ENCODE data around the gene NHERF1. TPM values are rescaled to one million over a fixed set of nuclear protein-coding genes. Genes with fewer than 3 reads are reported as not detected.

NHERF1 gene
- total and polyA plus RNA-seq, 2 donors (not counting 3 experiments of a cell fraction or from before 2014, with no cell fraction given) = 24.4 to 26.9 TPM

DNA sequence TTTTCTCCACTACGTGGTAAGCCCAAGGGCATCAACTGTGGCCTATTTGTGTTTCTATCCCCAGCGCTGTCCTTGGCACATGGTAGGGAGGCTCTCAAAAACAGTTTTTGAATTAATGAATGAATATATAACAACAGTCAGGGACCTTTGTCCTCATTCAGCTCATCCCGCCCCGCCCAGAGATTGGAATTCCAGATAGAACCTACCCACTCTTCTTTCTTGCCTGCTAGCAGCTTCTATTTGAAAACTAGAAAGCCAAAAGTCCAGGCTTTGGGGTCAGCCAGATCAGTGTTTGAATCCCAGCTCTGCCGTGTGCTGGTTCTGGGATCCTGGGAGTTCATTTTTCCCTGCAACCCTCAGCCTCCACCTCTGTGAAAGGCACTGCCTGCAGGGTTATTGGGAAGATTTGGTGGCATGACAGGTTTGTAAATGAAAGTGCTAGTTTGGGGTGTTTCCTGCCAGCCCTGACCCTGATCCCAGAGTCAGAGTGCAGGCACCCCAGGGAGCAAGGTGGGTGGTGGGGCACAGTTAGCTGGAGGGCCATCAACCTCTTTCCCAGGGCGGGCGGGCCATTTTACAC is 4.5 kb downstream of the NHERF1 start:
- ChIA-PET POLR2A (no interaction called here), CTCF (interaction anchor here (0.9 to 2.2 kb wide), 3 partner anchors 18 to 96 kb away, joined by 3 to 9 read pairs (median 3); no protein-coding TSS in a partner anchor)
- Histone ChIP-seq H3K9me3 (replicated peaks; ENCODE audit: control insufficient read depth, insufficient read depth, low read length) (no peaks in the 10 kb centered on the region), H3K4me3 (replicated peaks in 1 of 3; ENCODE audit: insufficient read depth in 1 of 3, low read depth in 1 of 3, low read length in 3 of 3) (no peak overlapping the region), H2AFZ (ENCODE audit: low read depth, low read length) (no peak overlapping the region), H3K4me1 (ENCODE audit: control insufficient read depth, extremely low read depth, insufficient read depth, low read length) (peaks cover 7% of the 10 kb centered on the region), H3K79me2 (ENCODE audit: control insufficient read depth, insufficient read depth, low read length) (no peaks in the 10 kb centered on the region), H3K4me2 (ENCODE audit: insufficient read depth, low read length) (no peak overlapping the region), H3K27ac (ENCODE audit: insufficient read depth, low read depth, low read length) (no peak overlapping the region), H3K36me3 (ENCODE audit: control insufficient read depth in 2 of 2, extremely low read depth in 1 of 2, insufficient read depth in 2 of 2, low read length in 2 of 2) (no peaks in the 10 kb centered on the region), H3K27me3 (ENCODE audit: control insufficient read depth in 2 of 2, insufficient read depth in 2 of 2, low read length in 2 of 2) (no peaks in the 10 kb centered on the region), H3K9me1 (replicated peaks; ENCODE audit: control insufficient read depth, extremely low read depth, insufficient read depth, low read length) (no peaks in the 10 kb centered on the region), H3K9ac (replicated peaks; ENCODE audit: extremely low read depth, insufficient read depth, low read length) (no peak overlapping the region), H4K20me1 (replicated peaks; ENCODE audit: control insufficient read depth, extremely low read depth, insufficient read depth, low read length) (no peaks in the 10 kb centered on the region)
- TF ChIP-seq, protein P1, sequence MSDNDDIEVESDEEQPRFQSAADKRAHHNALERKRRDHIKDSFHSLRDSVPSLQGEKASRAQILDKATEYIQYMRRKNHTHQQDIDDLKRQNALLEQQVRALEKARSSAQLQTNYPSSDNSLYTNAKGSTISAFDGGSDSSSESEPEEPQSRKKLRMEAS (IDR thresholded peaks at IDR 0.05; ENCODE audit: insufficient read depth, insufficient read length) = no peak
- no peak for TF ChIP-seq JUN (IDR thresholded peaks at IDR 0.05; ENCODE audit: borderline replicate concordance, insufficient read depth, insufficient read length, low read depth)
- FAIRE-seq (no peak), DNase-seq (ENCODE audit: low read depth, low spot score) (no peak)
- intact Hi-C loops (cut with micrococcal nuclease) (no loop called here), dilution Hi-C loops (cut with MboI; ENCODE audit: extremely low pct_ligation_motif_present, low sequenced_read_pairs) (no loop called here)
- BruUV-seq (replicated peaks) = no TSS peak

DNA sequence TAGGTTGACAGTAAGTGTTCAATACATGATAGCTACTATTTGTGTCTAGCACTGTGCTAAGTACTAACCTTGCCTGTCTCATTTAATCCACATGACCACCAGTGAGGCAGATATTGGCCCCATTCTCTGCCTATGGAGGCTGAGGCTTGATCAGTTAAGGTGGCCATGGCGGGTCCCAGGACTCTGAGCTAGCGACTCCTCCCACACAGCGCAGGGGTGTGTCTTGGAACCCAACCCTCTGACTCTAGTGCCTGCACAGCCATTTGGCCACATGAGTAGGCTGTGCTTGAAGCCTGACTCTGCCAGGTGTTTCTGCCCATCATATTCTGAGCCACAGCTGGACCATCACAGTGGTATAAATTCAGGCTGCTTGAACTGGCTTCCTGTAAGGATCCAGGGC is 6.4 kb downstream of the NHERF1 start:
- H4K20me1 ChIP-seq (replicated peaks; ENCODE audit: control insufficient read depth, extremely low read depth, insufficient read depth, low read length) = no peaks in the 10 kb centered on the region
- TF ChIP-seq, protein P1 (IDR thresholded peaks at IDR 0.05; ENCODE audit: insufficient read depth, insufficient read length) = no peak
- TF ChIP-seq EZH2 (IDR thresholded peaks at IDR 0.05; ENCODE audit: borderline replicate concordance, low read depth, low read length, severe bottlenecking) (no peak), POLR2A (IDR thresholded peaks at IDR 0.05; ENCODE audit: low read depth, low read length) (no peak), JUN (IDR thresholded peaks at IDR 0.05; ENCODE audit: borderline replicate concordance, insufficient read depth, insufficient read length, low read depth) (no peak), MYC (IDR thresholded peaks at IDR 0.05; ENCODE audit: low read depth, low read length) (no peak), POLR2AphosphoS5 (IDR thresholded peaks at IDR 0.05; ENCODE audit: insufficient read depth, low read depth, low read length) (no peak), GATA2 (IDR thresholded peaks at IDR 0.05; ENCODE audit: insufficient read depth, insufficient read length, low read depth, low read length) (no peak)
- TF ChIP-seq, protein P2, sequence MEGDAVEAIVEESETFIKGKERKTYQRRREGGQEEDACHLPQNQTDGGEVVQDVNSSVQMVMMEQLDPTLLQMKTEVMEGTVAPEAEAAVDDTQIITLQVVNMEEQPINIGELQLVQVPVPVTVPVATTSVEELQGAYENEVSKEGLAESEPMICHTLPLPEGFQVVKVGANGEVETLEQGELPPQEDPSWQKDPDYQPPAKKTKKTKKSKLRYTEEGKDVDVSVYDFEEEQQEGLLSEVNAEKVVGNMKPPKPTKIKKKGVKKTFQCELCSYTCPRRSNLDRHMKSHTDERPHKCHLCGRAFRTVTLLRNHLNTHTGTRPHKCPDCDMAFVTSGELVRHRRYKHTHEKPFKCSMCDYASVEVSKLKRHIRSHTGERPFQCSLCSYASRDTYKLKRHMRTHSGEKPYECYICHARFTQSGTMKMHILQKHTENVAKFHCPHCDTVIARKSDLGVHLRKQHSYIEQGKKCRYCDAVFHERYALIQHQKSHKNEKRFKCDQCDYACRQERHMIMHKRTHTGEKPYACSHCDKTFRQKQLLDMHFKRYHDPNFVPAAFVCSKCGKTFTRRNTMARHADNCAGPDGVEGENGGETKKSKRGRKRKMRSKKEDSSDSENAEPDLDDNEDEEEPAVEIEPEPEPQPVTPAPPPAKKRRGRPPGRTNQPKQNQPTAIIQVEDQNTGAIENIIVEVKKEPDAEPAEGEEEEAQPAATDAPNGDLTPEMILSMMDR (IDR thresholded peaks at IDR 0.05; ENCODE audit: extremely low read depth in 1 of 2, insufficient read depth in 1 of 2, low read depth in 1 of 2, low read length in 2 of 2) = no peak
- DNase-seq (ENCODE audit: low read depth, low spot score) = no peak
- H3K4me2 ChIP-seq (ENCODE audit: insufficient read depth, low read length) = no peak overlapping the region
- POLR2A ChIA-PET = no interaction called here
- no TSS peak for BruUV-seq (replicated peaks)
- no peak for FAIRE-seq
- H3K4me3 ChIP-seq (replicated peaks in 1 of 3; ENCODE audit: insufficient read depth in 1 of 3, low read depth in 1 of 3, low read length in 3 of 3) = no peak overlapping the region
- no peaks in the 10 kb centered on the region for H3K9me3 ChIP-seq (replicated peaks; ENCODE audit: control insufficient read depth, insufficient read depth, low read length)
- no peaks in the 10 kb centered on the region for H3K9me1 ChIP-seq (replicated peaks; ENCODE audit: control insufficient read depth, extremely low read depth, insufficient read depth, low read length)
- H3K27me3 ChIP-seq (ENCODE audit: control insufficient read depth in 2 of 2, insufficient read depth in 2 of 2, low read length in 2 of 2) = no peaks in the 10 kb centered on the region
- no peak overlapping the region for H2AFZ ChIP-seq (ENCODE audit: low read depth, low read length)
- intact Hi-C loops (cut with micrococcal nuclease) = no loop called here
- no peak overlapping the region for H3K27ac ChIP-seq (ENCODE audit: insufficient read depth, low read depth, low read length)
- peaks cover 7% of the 10 kb centered on the region for H3K4me1 ChIP-seq (ENCODE audit: control insufficient read depth, extremely low read depth, insufficient read depth, low read length)
- H3K9ac ChIP-seq (replicated peaks; ENCODE audit: extremely low read depth, insufficient read depth, low read length) = no peak overlapping the region
- H3K36me3 ChIP-seq (ENCODE audit: control insufficient read depth in 2 of 2, extremely low read depth in 1 of 2, insufficient read depth in 2 of 2, low read length in 2 of 2) = no peaks in the 10 kb centered on the region
- dilution Hi-C loops (cut with MboI; ENCODE audit: extremely low pct_ligation_motif_present, low sequenced_read_pairs) = no loop called here
- no peaks in the 10 kb centered on the region for H3K79me2 ChIP-seq (ENCODE audit: control insufficient read depth, insufficient read depth, low read length)
- CTCF ChIA-PET = interaction anchor here (1.1 to 1.8 kb wide), 2 partner anchors 16 to 25 kb away, joined by 4 read pairs; no protein-coding TSS in a partner anchor
